MCF 10A (cell line): ENCODE measurements around the gene OTX2. TPM values are rescaled to one million over a fixed set of nuclear protein-coding genes. Genes with fewer than 3 reads are reported as not detected.

Experiments
- BruUV-seq: library from RNA; stranded (reverse); fragments of 400-500 nt; replicated peaks from 2 replicates; lab custom pipeline; 2021; lab: Mats Ljungman, UMichigan
- CTCF ChIA-PET: fragments of 300-600 bp; sonication (Branson Sonifier 250); formaldehyde crosslinking; extraction: SDS; loops from one replicate; lab custom pipeline; 2021; ENCODE audit warnings: antibody characterized with exemption, inconsistent platforms; lab: Yijun Ruan, JAX
- POLR2A ChIA-PET: fragments of 300-600, 350-650 bp; sonication (Branson Sonifier 250); formaldehyde crosslinking; extraction: SDS; loops from one replicate; lab custom pipeline; 2020; ENCODE audit warnings: antibody characterized with exemption, inconsistent platforms; lab: Yijun Ruan, JAX
- DNase-seq: peaks from one replicate; pipeline ENCODE4 v3.0.0-alpha.2; 2018; ENCODE audit not compliant: unreplicated experiment
- H3K27ac Mint-ChIP-seq: one replicate; pipeline ENCODE4 v1.8.0; 2022; ENCODE audit warnings: mild to moderate bottlenecking, low read depth, mixed read lengths; ENCODE audit not compliant: unreplicated experiment
- H3K27me3 Mint-ChIP-seq: one replicate; pipeline ENCODE4 v1.8.0; 2022; ENCODE audit warnings: mixed read lengths; ENCODE audit not compliant: insufficient read depth, unreplicated experiment
- H3K36me3 Mint-ChIP-seq: one replicate; pipeline ENCODE4 v1.8.0; 2022; ENCODE audit warnings: mild to moderate bottlenecking, moderate library complexity, mixed read lengths; ENCODE audit not compliant: insufficient read depth, unreplicated experiment
- H3K4me1 Mint-ChIP-seq: one replicate; pipeline ENCODE4 v1.8.0; 2022; ENCODE audit warnings: mixed read lengths; ENCODE audit not compliant: insufficient read depth, unreplicated experiment
- H3K4me3 Mint-ChIP-seq: one replicate; pipeline ENCODE4 v1.8.0; 2022; ENCODE audit warnings: mild to moderate bottlenecking, moderate library complexity, mixed read lengths; ENCODE audit not compliant: unreplicated experiment
- H3K9me3 Mint-ChIP-seq: one replicate; pipeline ENCODE4 v1.8.0; 2022; ENCODE audit warnings: mixed read lengths; ENCODE audit not compliant: unreplicated experiment
- intact Hi-C: fragments of 100-400 bp; cut with micrococcal nuclease; formaldehyde crosslinking; loops from 2 replicates; pipeline ENCODE4 v1.14.1; 2022
- total RNA-seq: library from RNA; stranded (reverse); gene quantifications from 2 replicates; pipeline ENCODE4 v1.2.3, GENCODE V29; 2022
- TF ChIP-seq, protein P1 (sequence below): fragments of 200-600 bp; IDR thresholded peaks from one replicate; pipeline ENCODE4 v1.8.0; 2022; ENCODE audit warnings: antibody characterized with exemption, mild to moderate bottlenecking; ENCODE audit not compliant: unreplicated experiment

OTX2 gene
- total RNA-seq, 1 experiment from 2014 or later, result not detected

- no peaks in the 10 kb centered on the region for H3K4me1 Mint-ChIP-seq
- TF ChIP-seq, protein P1, sequence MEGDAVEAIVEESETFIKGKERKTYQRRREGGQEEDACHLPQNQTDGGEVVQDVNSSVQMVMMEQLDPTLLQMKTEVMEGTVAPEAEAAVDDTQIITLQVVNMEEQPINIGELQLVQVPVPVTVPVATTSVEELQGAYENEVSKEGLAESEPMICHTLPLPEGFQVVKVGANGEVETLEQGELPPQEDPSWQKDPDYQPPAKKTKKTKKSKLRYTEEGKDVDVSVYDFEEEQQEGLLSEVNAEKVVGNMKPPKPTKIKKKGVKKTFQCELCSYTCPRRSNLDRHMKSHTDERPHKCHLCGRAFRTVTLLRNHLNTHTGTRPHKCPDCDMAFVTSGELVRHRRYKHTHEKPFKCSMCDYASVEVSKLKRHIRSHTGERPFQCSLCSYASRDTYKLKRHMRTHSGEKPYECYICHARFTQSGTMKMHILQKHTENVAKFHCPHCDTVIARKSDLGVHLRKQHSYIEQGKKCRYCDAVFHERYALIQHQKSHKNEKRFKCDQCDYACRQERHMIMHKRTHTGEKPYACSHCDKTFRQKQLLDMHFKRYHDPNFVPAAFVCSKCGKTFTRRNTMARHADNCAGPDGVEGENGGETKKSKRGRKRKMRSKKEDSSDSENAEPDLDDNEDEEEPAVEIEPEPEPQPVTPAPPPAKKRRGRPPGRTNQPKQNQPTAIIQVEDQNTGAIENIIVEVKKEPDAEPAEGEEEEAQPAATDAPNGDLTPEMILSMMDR, result no peak
- CTCF ChIA-PET, result no interaction called here
- peaks cover 6% of the 10 kb centered on the region for H3K9me3 Mint-ChIP-seq
- POLR2A ChIA-PET, result no interaction called here
- peaks cover 88% of the 10 kb centered on the region for H3K27me3 Mint-ChIP-seq
- no TSS peak for BruUV-seq
- H3K27ac Mint-ChIP-seq, result no peak overlapping the region
- no peak for DNase-seq
- intact Hi-C loops, result no loop called here
- no peak overlapping the region for H3K4me3 Mint-ChIP-seq
- H3K36me3 Mint-ChIP-seq, result no peaks in the 10 kb centered on the region
Measured at GRCh38 chr14:56811593-56812363, 1.5 kb upstream of the OTX2 start.

- H3K9me3 Mint-ChIP-seq, result peaks cover 6% of the 10 kb centered on the region
- DNase-seq, result no peak
- no peak overlapping the region for H3K27ac Mint-ChIP-seq
- ChIA-PET CTCF (no interaction called here), POLR2A (no interaction called here)
- peaks cover 88% of the 10 kb centered on the region for H3K27me3 Mint-ChIP-seq
- no TSS peak for BruUV-seq
- intact Hi-C loops, result no loop called here
- no peak overlapping the region for H3K4me3 Mint-ChIP-seq
- H3K36me3 Mint-ChIP-seq, result no peaks in the 10 kb centered on the region
- TF ChIP-seq, protein P1, result no peak
- H3K4me1 Mint-ChIP-seq, result no peaks in the 10 kb centered on the region
Measured at GRCh38 chr14:56810836-56811592, 735 bp upstream of the OTX2 start.

DNA sequence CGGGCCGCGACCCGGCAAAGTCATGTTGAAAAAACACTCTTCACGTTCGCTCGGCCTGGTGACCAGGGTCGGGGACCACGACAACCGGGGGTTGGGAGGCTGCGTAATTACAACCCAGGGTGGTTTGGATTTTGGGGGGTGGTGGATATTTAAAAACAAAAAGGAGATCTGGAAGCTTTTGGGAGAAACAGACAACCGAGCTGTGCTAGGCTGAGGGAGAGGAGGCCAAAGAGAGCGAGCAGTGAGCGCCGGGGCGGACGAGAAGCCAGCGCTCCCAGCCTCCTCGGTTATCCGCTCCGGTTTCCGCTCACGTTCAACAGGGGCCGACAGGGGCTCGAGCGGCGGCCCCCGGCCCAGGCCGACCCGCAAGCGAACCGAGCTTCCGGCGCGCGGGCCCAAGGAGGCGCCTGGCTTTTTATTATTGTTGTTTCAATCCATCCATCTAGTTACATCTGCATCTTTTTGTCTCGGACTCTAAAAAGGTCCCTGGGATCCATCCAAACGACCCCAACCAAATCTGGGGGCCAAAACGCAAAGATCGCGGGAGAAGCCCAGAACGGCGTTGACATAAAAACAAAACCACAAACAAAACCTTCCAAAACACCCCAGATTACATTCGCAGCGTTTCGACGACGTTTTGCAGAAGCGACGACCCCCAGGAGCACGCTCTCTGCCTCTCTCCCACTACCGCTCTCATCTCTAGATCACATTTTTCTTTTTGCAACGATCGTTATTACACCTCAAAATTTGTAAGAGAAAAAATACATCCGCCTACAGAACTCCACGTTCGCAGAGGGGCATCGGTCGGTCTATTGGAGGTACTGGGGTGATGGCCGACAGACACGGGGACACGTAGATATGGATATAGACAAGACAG, 771 bp downstream of the OTX2 start:
- intact Hi-C loops, result no loop called here
- Mint-ChIP-seq H3K36me3 (no peaks in the 10 kb centered on the region), H3K4me1 (no peaks in the 10 kb centered on the region), H3K4me3 (no peak overlapping the region), H3K27me3 (peaks cover 88% of the 10 kb centered on the region), H3K9me3 (peaks cover 6% of the 10 kb centered on the region), H3K27ac (no peak overlapping the region)
- TF ChIP-seq, protein P1, result no peak
- no peak for DNase-seq
- ChIA-PET CTCF (no interaction called here), POLR2A (no interaction called here)
- no TSS peak for BruUV-seq
